ENCODE measurements around the gene GDI2. TPM values are rescaled to one million over a fixed set of nuclear protein-coding genes. Genes with fewer than 3 reads are reported as not detected.

GDI2 gene
- total and polyA plus RNA-seq, 2 of the 13 experiments (the other 11 are each of a cell fraction or from before 2014, with no cell fraction given), result 153 to 477 TPM

GRCh38 chr10:5813341-5814109 lies at the start of gene GDI2 (continued):
- peak; percentile 83; the same call in 1 of the 2 replicates for TF ChIP-seq ZHX1 (CRISPR knock-in tag; IDR thresholded peaks at IDR 0.05; ENCODE audit: low read depth)
- TF ChIP-seq SNAPC2 (CRISPR knock-in tag; IDR thresholded peaks at IDR 0.05), result peak; percentile 83
- TF ChIP-seq SIX4 (CRISPR knock-in tag; IDR thresholded peaks at IDR 0.05), result peak; percentile 21; the same call in 1 of the 2 replicates
- TF ChIP-seq THAP7 (CRISPR knock-in tag; IDR thresholded peaks at IDR 0.05), result peak; percentile 86
- TF ChIP-seq RARG (CRISPR knock-in tag; IDR thresholded peaks at IDR 0.05; ENCODE audit: low read depth), result no peak
- TF ChIP-seq E2F1 (CRISPR knock-in tag; IDR thresholded peaks at IDR 0.05), result peak; percentile 92
- TF ChIP-seq DMAP1 (CRISPR knock-in tag; IDR thresholded peaks at IDR 0.05), result peak; percentile 100
- no peak; the same call in 1 of the 2 replicates for TF ChIP-seq ZNF205 (CRISPR knock-in tag; IDR thresholded peaks at IDR 0.05)
- peak; percentile 64; the same call in 1 of the 2 replicates for TF ChIP-seq SALL2 (CRISPR knock-in tag; IDR thresholded peaks at IDR 0.05)
- peak; percentile 69 for TF ChIP-seq NR2C2 (CRISPR knock-in tag; IDR thresholded peaks at IDR 0.05; ENCODE audit: borderline replicate concordance)
- no peak for TF ChIP-seq RBAK (CRISPR knock-in tag; IDR thresholded peaks at IDR 0.05)
- peak; percentile 44; the same call in 1 of the 2 replicates for TF ChIP-seq JUND (CRISPR knock-in tag; IDR thresholded peaks at IDR 0.05)
- TF ChIP-seq TFDP2 (CRISPR knock-in tag; IDR thresholded peaks at IDR 0.05), result peak; percentile 98
- peak; percentile 72 for TF ChIP-seq DRAP1 (CRISPR knock-in tag; IDR thresholded peaks at IDR 0.05)
- TF ChIP-seq DMTF1 (CRISPR knock-in tag; IDR thresholded peaks at IDR 0.05), result no peak
- TF ChIP-seq SIX1 (CRISPR knock-in tag; IDR thresholded peaks at IDR 0.05; ENCODE audit: borderline replicate concordance), result peak; percentile 18; the same call in 1 of the 2 replicates
- peak; percentile 99 for TF ChIP-seq MXD3 (CRISPR knock-in tag; IDR thresholded peaks at IDR 0.05)
- TF ChIP-seq U2AF1 (optimal IDR thresholded peaks at IDR 0.05; ENCODE audit: low read depth, low read length), result no peak
- TF ChIP-seq ZNF274 (CRISPR knock-in tag; IDR thresholded peaks at IDR 0.05), result peak; percentile 93
- TF ChIP-seq CBX1 (IDR thresholded peaks at IDR 0.05; ENCODE audit: low read depth), result peak; percentile 7
- TF ChIP-seq NBN (conservative IDR thresholded peaks at IDR 0.05), result no peak
